HG03139 (cell line): Measurements from ENCODE around the gene ZFX.

ENCODE experiments used
- ATAC-seq: cut with Tn5 transposase; IDR thresholded peaks from one replicate; pipeline ENCODE4 v1.9.1; 2021; ENCODE audit not compliant: unreplicated experiment

Gene ZFX

DNA sequence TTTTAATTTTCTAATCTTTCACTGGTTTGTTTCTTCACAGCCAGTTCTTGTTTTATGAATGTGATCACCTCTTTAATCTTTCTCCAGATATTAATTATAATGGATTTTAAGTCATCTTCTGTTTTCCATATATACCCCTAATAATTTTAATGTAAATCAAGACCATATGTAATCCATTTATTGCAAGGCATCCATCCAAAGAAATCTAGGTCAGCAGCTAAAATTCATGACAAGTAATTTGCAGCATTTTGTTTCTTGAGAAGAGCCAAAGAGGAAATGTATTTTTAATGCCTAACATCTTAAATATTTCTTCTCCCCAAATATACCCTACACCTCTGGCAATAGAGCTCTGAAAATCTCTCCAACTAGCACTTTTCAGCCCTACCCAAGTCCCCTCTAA lies 83.3 kb downstream of the ZFX start:
- ATAC-seq, result no peak

DNA sequence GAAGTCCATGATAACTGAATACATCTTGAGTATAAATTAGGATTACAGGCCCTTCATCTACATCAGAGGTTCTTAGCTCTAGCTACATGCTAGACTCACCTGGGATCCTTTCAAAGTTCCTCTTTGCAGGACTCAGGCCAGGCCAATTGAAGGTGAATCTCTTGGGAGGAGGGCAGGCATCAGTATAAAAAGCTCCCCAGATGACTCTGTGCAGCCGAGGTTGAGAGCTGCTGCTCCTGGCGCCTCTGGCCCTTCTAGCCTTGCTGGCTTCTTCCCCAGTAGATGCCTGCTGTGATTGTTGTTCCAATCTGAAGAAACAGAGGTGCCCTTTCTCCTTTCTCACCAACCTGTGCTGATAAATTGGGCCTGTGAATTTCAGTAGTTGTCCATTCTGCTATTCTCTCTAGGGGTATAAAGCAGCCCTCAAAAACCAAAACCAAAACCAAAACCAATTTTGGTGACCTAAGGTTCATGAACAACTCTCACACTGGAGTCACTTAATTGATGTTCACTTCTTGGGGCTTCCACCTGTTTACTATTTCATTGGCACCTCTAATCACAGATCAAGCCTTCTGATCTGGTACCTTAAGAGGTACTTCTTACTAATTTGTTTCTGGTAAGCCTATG lies 85.7 kb downstream of the ZFX start:
- ATAC-seq, result no peak

DNA sequence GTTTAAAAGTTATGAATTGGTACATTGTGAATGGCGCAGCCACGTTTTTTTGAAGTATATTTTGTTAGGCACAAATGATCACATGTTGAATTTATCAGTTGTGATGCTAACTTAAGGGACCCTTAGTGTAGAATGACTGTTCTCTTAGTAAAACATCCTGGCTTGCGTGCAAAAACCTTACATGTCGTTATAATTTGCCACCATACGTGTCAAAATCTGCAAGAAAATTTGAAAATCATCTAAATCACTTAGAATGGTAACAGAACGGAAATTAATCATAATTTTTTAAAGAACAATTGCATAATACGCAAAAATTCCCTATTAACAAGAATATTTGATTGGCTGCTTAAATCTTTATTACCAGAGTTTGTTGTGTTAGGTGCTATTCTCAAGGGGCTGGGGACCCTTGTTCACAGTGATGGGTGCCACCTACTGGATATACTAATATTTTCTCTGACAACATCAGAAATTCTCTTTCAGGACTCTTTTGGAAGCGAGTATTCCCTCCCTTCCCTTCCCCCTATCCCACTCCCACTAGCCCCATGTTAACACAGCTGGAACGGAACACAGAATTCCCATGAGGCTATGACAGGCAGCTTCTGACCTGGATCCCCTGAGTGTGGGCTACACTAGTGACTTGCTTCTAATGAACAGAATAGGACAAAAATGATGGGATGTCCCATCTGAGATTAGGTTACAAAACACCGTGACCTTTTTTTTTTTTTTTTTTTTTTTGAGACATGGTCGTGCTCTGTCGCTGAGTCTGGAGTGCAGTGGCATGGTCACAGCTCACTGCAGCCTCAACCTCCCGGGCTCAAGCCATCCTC lies 92.5 kb downstream of the ZFX start:
- ATAC-seq, result no peak

DNA sequence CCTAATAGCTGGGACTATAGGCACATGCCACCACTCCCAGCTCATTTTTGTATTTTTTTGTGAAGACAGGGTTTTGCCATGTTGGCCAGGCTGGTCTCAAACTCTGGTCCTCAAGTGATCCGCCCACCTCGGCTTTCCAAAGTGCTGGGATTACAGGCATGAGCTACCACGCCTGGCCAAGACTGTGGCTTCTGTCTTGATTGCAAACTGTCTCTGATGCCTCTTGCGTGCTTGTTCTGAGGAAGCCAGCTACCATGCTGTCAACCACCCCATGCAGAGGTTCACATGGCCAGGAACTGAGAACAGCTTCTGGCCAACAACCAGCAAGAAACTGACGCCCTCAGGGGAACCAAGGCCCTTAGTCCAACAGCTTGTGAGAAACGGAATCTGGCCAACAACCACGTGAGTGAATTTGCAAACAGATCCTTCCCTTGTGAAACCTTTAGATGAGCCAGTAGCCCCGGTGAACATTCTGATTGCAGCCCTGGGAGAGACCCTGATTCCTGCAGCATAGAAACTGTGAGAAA lies 93.2 kb downstream of the ZFX start:
- ATAC-seq, result peak; percentile 86

DNA sequence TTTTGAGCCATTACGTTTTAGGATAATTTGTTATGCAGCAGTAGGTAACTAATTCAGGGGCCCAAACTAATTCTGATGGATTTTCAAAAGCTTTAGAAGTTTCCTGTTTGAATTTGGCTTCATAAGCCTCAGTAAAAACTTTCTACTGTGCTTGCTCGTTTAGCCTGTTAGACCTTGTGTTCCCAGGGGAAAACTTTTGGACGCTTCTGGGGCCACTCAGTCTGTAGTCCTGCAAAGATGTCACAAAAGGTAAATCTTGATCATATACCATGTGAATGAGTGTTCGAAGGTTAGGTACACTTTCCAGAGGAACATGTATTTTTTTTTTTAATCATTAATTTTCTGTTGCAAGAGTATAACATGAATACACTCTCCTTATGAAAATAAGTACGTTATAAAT lies 93.7 kb downstream of the ZFX start:
- peak; percentile 18 for ATAC-seq

DNA sequence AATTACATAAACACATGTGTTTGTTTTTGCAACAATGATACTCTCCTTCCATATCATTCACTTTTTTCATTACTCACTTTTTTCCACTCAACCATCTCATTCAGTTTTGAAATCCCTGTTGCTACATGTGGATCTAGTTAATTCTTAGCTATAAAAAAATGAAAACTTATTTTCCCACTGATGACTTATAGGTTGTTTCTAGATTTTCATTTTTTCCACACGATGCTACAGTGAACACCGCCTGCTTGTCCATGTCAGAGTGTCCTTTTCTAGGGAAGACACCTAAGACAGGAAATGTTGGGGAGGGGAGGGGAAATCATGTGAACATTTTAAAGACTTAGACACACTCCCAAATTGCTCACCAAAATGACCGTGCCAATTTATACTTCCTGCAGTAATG lies 94.2 kb downstream of the ZFX start:
- ATAC-seq, result no peak

DNA sequence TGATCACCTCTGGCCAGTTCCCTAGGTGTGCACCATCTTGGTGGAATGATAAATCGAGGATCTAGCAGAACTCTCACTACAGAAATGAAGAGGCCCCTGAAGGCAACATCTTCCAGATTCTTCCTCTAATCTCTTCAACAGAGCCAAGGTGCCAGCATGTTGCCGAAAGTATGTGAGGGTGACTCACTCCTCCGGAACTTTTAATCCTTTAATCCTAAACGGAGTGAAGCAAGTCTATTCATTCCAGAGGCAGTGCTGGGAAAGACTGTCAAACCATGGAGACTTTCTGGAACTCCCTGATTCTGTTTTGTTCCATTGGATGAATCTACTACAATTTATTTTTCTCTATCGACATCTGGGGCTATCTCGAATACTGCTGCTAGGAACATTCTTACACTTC lies 95.7 kb downstream of the ZFX start:
- ATAC-seq, result no peak

DNA sequence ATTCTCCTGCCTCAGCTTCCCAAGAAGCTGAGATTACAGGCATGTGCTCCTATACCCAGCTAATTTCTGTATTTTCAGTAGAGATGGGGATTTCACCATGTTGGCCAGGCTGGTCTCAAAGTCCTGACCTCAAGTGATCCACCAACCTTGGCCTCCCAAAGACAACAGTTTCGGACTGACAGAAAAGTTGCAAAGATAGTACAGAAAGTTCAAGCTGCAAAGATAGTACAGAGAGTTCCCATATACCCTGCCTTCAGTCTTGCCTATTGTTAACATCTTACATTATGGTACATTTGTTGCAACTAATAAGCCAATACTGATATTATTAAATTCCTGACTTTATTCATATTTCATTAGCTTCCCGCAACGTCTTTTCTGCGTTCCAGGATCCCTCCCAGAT lies 98.5 kb downstream of the ZFX start:
- no peak for ATAC-seq

DNA sequence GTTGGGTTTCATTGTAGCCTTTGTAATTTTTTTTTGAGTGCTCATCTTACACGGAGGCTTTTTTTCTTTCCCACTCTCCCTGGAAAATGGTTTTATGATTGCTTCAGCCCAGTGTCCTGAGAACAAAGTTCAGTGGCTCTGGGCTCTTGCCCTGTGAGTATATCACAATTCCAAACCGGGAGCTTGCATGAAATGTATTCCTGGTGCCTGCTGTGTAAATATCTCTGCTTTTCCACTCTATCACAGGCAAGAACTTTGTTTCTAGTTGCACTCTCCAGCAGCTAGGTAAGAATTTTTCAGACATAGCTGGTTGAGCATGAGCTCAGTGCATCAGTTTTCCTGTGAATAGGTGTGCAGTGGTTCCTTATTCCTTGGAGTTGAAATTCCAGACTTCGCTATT lies 103.5 kb downstream of the ZFX start:
- no peak for ATAC-seq

DNA sequence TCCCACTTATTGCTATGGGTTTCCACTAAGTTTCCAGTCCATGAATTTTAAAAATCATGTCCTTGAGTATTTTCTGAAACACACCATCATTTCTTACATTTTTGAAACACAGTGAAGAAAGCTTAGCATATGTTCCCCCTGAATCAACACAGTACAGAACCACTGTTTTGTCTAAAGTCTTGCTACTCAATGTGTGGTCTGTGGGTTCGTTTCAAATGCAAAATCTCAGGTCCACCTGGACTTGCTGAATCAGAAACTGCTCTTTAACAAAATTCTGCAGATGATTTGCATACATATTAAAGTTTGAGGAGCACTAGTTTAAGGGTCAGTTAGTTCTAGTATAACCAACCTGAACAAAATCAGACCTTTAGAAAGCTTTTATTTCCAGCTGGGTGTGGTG lies 103.9 kb downstream of the ZFX start:
- no peak for ATAC-seq

DNA sequence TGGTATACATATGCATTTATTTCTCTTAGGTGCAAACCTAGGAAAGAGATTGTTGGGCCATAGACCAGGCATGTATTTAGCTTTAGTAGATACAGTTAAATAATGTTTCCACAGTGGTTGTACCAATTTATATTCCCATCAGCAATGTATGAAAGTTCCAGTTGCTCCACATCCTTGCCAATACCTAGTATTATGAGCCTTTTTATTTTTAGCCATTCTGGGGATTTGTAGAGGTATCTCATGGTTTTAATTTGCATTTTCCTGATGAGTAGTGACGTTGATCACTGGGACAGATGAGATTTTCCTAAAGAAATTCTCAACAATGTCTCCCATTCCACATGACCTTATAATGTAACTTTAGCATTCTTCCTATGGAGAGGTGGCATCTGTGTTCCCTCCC lies 107.5 kb downstream of the ZFX start:
- ATAC-seq, result no peak

DNA sequence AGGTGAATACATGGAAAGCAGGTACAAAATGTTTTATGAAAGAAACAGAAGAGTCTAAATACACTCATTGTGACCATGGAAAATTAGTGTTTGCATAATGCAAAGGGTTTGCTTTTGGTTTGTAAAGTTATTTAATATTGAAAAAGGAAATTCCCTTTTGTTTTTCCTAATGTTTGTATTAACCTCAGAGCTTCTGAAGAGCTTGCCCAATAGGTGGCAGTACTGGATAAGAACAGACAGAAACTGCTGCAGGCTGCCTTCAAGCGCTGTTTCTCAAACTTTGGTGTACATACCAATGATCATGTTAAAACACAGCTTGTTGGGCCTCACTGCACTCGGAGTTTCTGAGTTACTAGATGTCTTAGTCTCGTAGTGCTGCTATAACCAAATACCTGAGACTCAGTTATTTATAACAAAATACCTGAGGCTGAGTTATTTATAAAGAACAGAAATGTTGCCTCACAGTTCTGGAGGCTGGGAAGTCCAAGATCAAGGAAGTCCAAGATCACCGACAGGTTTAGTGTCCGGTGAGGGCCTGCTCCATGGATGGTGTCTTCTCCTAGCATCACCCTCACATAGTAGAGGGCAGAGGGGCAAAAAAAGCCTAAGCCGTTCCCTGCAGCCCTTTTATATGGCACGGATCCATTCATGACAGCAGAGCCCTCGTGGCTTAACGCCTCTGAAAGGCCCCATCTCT lies 110.2 kb downstream of the ZFX start:
- no peak for ATAC-seq

DNA sequence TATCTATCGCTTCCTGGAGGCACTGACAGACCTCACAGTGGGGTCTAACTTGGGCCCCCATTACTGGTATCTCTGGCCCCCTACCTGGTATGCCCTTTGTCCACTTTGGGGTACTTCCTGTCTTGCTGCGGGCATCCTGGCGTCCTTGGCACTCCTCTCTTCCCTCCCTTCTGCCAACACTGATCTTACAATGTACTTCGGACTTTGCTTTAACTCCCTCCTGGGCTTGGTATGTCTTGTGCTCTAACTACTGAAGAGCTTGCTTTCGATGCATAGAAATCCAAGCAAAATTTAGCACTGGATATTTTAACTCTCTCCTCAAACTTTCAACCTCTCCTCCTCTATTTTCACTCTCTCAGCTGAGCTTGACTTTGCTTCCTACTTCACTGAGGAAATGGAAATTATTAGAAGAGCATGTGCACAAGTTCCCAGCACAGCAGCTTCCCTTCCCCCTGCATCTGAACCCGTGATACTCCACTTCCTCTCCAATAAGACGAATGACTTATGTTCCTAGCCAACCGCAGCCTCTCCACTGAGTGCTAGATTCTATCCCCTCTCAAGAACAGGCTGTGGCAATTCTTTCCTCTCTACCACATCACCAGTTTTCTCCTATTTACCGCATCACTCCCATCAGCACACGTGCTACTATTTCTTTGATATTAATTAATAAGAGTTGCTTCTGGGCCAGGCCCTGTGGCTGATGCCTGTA lies 111.5 kb downstream of the ZFX start:
- no peak for ATAC-seq

DNA sequence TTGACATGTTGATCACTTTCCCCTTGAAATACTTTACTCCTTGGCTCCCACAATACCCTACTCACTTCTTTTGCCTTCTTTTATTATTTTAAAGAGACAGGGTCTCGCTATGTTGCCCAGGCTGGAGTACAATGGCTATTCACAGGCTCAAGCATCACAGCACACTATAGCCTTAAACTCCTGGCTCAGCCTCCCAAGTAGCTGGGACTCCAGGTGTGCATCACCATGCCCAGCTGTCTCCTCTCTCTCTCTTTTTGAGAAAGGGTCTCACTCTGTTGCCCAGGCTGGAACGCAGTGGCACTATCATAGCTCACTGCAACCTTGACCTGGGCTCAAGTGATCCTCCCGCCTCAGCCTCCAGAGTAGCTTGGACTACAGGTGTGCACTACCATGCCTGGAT lies 112.8 kb downstream of the ZFX start:
- ATAC-seq, result no peak

DNA sequence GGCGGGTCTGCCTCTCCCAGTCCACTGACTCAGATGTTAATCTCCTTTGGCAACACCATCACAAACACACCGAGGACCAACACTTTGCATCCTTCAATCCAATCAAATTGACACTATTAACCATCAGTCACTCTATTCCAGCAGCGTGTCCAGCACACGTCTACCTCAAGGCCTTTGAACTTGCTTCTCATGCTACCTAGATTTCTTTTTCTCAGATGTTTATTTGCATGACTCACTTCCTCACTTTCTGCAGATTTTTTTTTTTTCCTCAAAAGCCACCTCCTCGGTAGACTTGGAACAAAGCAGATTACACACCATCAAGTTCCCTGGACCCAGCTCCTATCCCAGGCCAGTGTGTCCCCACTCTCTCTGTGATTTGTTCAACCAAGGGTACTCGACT lies 114.9 kb downstream of the ZFX start:
- no peak for ATAC-seq
